H1 (cell line): ENCODE results near the gene HAO1. TPM values are rescaled to one million over a fixed set of nuclear protein-coding genes. Genes with fewer than 3 reads are reported as not detected.

Source experiments
- CTCF ChIA-PET: fragments of 300-600 bp; sonication (Branson Sonifier 250); formaldehyde crosslinking; loops from one replicate; lab custom pipeline; 2021; ENCODE audit not compliant: partially characterized antibody; lab: Charles Lee
- POLR2A ChIA-PET: fragments of 300-600 bp; sonication (Branson Sonifier 250); formaldehyde crosslinking; loops from one replicate; lab custom pipeline; 2021; ENCODE audit warnings: inconsistent platforms; ENCODE audit not compliant: partially characterized antibody; lab: Charles Lee
- DNase-seq, 2 experiments: peaks; one replicate each; pipeline versions ENCODE4 v3.0.0 to v3.0.0-alpha.2; 2010 to 2022; ENCODE audit warnings: low spot score in 2 of 2, low read depth in 1 of 2, mixed read lengths in 1 of 2
- FAIRE-seq: peaks from 2 replicates; lab custom pipeline; 2011; peaks lifted over from hg19 to GRCh38; lab: Jason Lieb, UNC
- H2AFZ ChIP-seq: 2 replicates; pipeline ENCODE4 v1.8.1; 2012; ENCODE audit warnings: low read length, inconsistent platforms
- H2AK5ac ChIP-seq: 2 replicates; pipeline ENCODE4 v1.6.1; 2013; ENCODE audit warnings: low read depth, low read length
- H2BK120ac ChIP-seq: replicated peaks from 2 replicates; pipeline ENCODE3; 2013; ENCODE audit warnings: low read depth, low read length, inconsistent platforms
- H2BK12ac ChIP-seq: 2 replicates; pipeline ENCODE4 v1.6.1; 2013; ENCODE audit warnings: low read depth, low read length
- H2BK15ac ChIP-seq: 2 replicates; pipeline ENCODE4 v1.6.1; 2013; ENCODE audit warnings: low read length
- H2BK20ac ChIP-seq: 2 replicates; pipeline ENCODE4 v1.6.1; 2013; ENCODE audit warnings: low read length
- H2BK5ac ChIP-seq: 2 replicates; pipeline ENCODE4 v1.6.1; 2013; ENCODE audit warnings: low read depth, low read length
- H3K14ac ChIP-seq: 2 replicates; pipeline ENCODE4 v1.6.1; 2013; ENCODE audit warnings: inconsistent platforms; ENCODE audit not compliant: insufficient read length
- H3K18ac ChIP-seq: 2 replicates; pipeline ENCODE4 v1.6.1; 2013; ENCODE audit warnings: low read length; ENCODE audit errors: extremely low read depth
- H3K23ac ChIP-seq: 2 replicates; pipeline ENCODE4 v1.6.1; 2013; ENCODE audit warnings: inconsistent platforms; ENCODE audit not compliant: insufficient read length
- H3K23me2 ChIP-seq: 2 replicates; pipeline ENCODE4 v1.6.1; 2013; ENCODE audit warnings: low read depth, low read length
- H3K27ac ChIP-seq: 2 replicates; pipeline ENCODE4 v1.6.1; 2011; ENCODE audit warnings: low read depth, low read length, inconsistent platforms
- H3K27me3 ChIP-seq, 4 experiments: replicated peaks in 1 of 4; 1 replicate in 1 of 4; 2 replicates in 3 of 4; pipeline versions ENCODE4 v1.6.1 to v1.8.1; 2011 to 2013; ENCODE audit warnings: low read length in 3 of 4, mild to moderate bottlenecking in 3 of 4, inconsistent platforms in 2 of 4, mixed read lengths in 2 of 4, moderate library complexity in 1 of 4; ENCODE audit not compliant: control insufficient read depth in 3 of 4, insufficient read depth in 3 of 4; ENCODE audit errors: extremely low read depth in 1 of 4
- H3K36me3 ChIP-seq, 4 experiments: 2 replicates each; pipeline versions ENCODE4 v1.6.1 to v1.8.1; 2011 to 2013; ENCODE audit warnings: mild to moderate bottlenecking in 4 of 4, low read length in 3 of 4, moderate library complexity in 2 of 4, control low read depth in 1 of 4, inconsistent platforms in 1 of 4; ENCODE audit not compliant: insufficient read depth in 4 of 4, control insufficient read depth in 2 of 4
- H3K4ac ChIP-seq: replicated peaks from 2 replicates; pipeline ENCODE3; 2013; ENCODE audit warnings: low read length, low read depth, mixed read lengths, inconsistent platforms; ENCODE audit not compliant: insufficient read length
- H3K4me1 ChIP-seq, 4 experiments: replicated peaks in 1 of 4; 1 replicate in 1 of 4; 2 replicates in 3 of 4; pipeline versions ENCODE4 v1.6.1 to v1.8.1; 2011 to 2013; ENCODE audit warnings: low read length in 3 of 4, inconsistent platforms in 2 of 4, mixed read lengths in 1 of 4; ENCODE audit not compliant: insufficient read depth in 4 of 4, control insufficient read depth in 3 of 4
- H3K4me2 ChIP-seq, 2 experiments: 2 replicates each; pipeline versions ENCODE4 v1.6.1 to v1.8.1; 2011 to 2013; ENCODE audit warnings: low read depth in 2 of 2, low read length in 2 of 2, control low read depth in 1 of 2, inconsistent platforms in 1 of 2, mild to moderate bottlenecking in 1 of 2; ENCODE audit not compliant: insufficient read depth in 1 of 2
- H3K4me3 ChIP-seq, 4 experiments: fragments of 200-600, 300-600 bp in 1 of 4; sonication (generic), shearing (Covaris generic), sonication (Bioruptor Twin) in 1 of 4; 2 replicates each; pipeline versions ENCODE4 v1.5.1 to v1.8.1; 2011 to 2016; ENCODE audit warnings: low read length in 4 of 4, low read depth in 3 of 4, control low read depth in 2 of 4, inconsistent platforms in 2 of 4, mild to moderate bottlenecking in 2 of 4, mixed read lengths in 1 of 4, moderate library complexity in 1 of 4; ENCODE audit not compliant: insufficient read depth in 2 of 4; ENCODE audit errors: extremely low read depth in 1 of 4
- H3K56ac ChIP-seq: replicated peaks from 2 replicates; pipeline ENCODE3; 2013; ENCODE audit warnings: low read depth, mild to moderate bottlenecking, mixed read lengths, low read length, inconsistent platforms; ENCODE audit not compliant: insufficient read length
- H3K79me1 ChIP-seq: 2 replicates; pipeline ENCODE4 v1.6.1; 2013; ENCODE audit warnings: low read depth, low read length, control low read depth
- H3K79me2 ChIP-seq, 2 experiments: 2 replicates each; pipeline versions ENCODE4 v1.6.1 to v1.8.1; 2012 to 2013; ENCODE audit warnings: low read length in 2 of 2, mild to moderate bottlenecking in 2 of 2, inconsistent platforms in 1 of 2; ENCODE audit not compliant: insufficient read depth in 2 of 2, control insufficient read depth in 1 of 2
- H3K9ac ChIP-seq, 4 experiments: replicated peaks in 1 of 4; 1 replicate in 1 of 4; 2 replicates in 3 of 4; pipeline versions ENCODE4 v1.6.1 to v1.8.1; 2011 to 2013; ENCODE audit warnings: low read depth in 3 of 4, low read length in 3 of 4, control low read depth in 2 of 4, mild to moderate bottlenecking in 2 of 4, moderate library complexity in 2 of 4, inconsistent platforms in 1 of 4; ENCODE audit errors: extremely low read depth in 1 of 4
- H3K9me3 ChIP-seq, 2 experiments: 2 replicates each; pipeline versions ENCODE4 v1.6.1 to v1.8.1; 2012 to 2013; ENCODE audit warnings: mild to moderate bottlenecking in 2 of 2, moderate library complexity in 2 of 2, control low read depth in 1 of 2, inconsistent platforms in 1 of 2, low read depth in 1 of 2, low read length in 1 of 2, mixed read lengths in 1 of 2; ENCODE audit not compliant: insufficient read depth in 2 of 2
- H4K20me1 ChIP-seq, 2 experiments: replicated peaks in 1 of 2; 2 replicates each; pipeline versions ENCODE3 to v1.8.1; 2011 to 2013; ENCODE audit warnings: inconsistent platforms in 2 of 2, low read length in 2 of 2, mild to moderate bottlenecking in 1 of 2; ENCODE audit not compliant: insufficient read depth in 2 of 2, control insufficient read depth in 1 of 2
- H4K5ac ChIP-seq: 2 replicates; pipeline ENCODE4 v1.6.1; 2013; ENCODE audit warnings: low read length, low read depth, mixed read lengths, inconsistent platforms; ENCODE audit not compliant: insufficient read length
- H4K8ac ChIP-seq: 2 replicates; pipeline ENCODE4 v1.8.0; 2013; ENCODE audit warnings: mild to moderate bottlenecking, moderate library complexity, low read length, inconsistent platforms; ENCODE audit not compliant: insufficient read depth; ENCODE audit errors: extremely low read depth
- H4K91ac ChIP-seq: replicated peaks from 2 replicates; pipeline ENCODE3; 2013; ENCODE audit warnings: low read length, mixed read lengths, inconsistent platforms; ENCODE audit not compliant: insufficient read length
- CBX5 ChIP-seq: fragments of 300-800, 300-1000 bp; sonication (generic); IDR thresholded peaks from 2 replicates; pipeline ENCODE4 v1.7.1; 2016; ENCODE audit warnings: antibody characterized with exemption, low read length, low read depth
- CREB1 ChIP-seq: IDR thresholded peaks from 2 replicates; pipeline ENCODE4 v1.6.1; 2012; ENCODE audit warnings: inconsistent platforms
- CTCF ChIP-seq, 3 experiments: IDR thresholded peaks; 1 replicate in 2 of 3; 2 replicates in 1 of 3; pipeline versions ENCODE4 v1.5.1 to v1.6.1; 2011; ENCODE audit warnings: low read length in 3 of 3, mild to moderate bottlenecking in 3 of 3, inconsistent platforms in 2 of 3, low read depth in 1 of 3, moderate library complexity in 1 of 3; ENCODE audit not compliant: insufficient read depth in 1 of 3; ENCODE audit errors: control extremely low read depth in 1 of 3
- JUN ChIP-seq: IDR thresholded peaks from 2 replicates; pipeline ENCODE4 v1.6.1; 2011; ENCODE audit warnings: low read depth, mild to moderate bottlenecking, improper control_type of control experiment, low read length
- KDM5A ChIP-seq: fragments of 200-600 bp; IDR thresholded peaks from 2 replicates; pipeline ENCODE4 v1.7.1; 2012; ENCODE audit warnings: mild to moderate bottlenecking, low read length, inconsistent platforms, mixed read lengths
- MAFK ChIP-seq: IDR thresholded peaks from 2 replicates; pipeline ENCODE4 v1.6.1; 2012; ENCODE audit warnings: low read depth, mild to moderate bottlenecking, improper control_type of control experiment, low read length
- PHF8 ChIP-seq: fragments of 200-600 bp; sonication (generic); conservative IDR thresholded peaks from 2 replicates; pipeline ENCODE4 v1.7.1; 2012; ENCODE audit warnings: low read depth, mild to moderate bottlenecking, inconsistent platforms, low read length, moderate library complexity
- RXRA ChIP-seq: IDR thresholded peaks from 2 replicates; pipeline ENCODE4 v1.6.1; 2011; ENCODE audit warnings: low read depth, mild to moderate bottlenecking, low read length, moderate library complexity; ENCODE audit not compliant: insufficient read depth
- SP4 ChIP-seq: IDR thresholded peaks from 2 replicates; pipeline ENCODE4 v1.6.1; 2012; ENCODE audit warnings: low read length, inconsistent platforms
- SUZ12 ChIP-seq: fragments of 200-600 bp; sonication (generic); IDR thresholded peaks from 2 replicates; pipeline ENCODE4 v1.6.1; 2012; ENCODE audit warnings: mild to moderate bottlenecking, inconsistent platforms, low read length, moderate library complexity, mixed read lengths
- TAF1 ChIP-seq: IDR thresholded peaks from 2 replicates; pipeline ENCODE4 v1.6.1; 2011; ENCODE audit warnings: mild to moderate bottlenecking, low read depth, low read length
- WGBS, 2 experiments: shearing (Covaris generic) in 1 of 2; methylation state at CpG; one replicate each; pipeline versions ENCODE4 v1.1.6 to v1.1.7; 2013 to 2015; ENCODE audit warnings: low lambda C conversion rate in 2 of 2, mixed read lengths in 2 of 2, inconsistent platforms in 1 of 2, low coverage in 1 of 2, missing lambda C conversion rate in 1 of 2; ENCODE audit not compliant: insufficient replicate concordance in 2 of 2, insufficient coverage in 1 of 2, insufficient read length in 1 of 2; ENCODE audit errors: extremely low coverage in 1 of 2, missing lambda C conversion rate in 1 of 2; 5-methylcytosine and 5-hydroxymethylcytosine counted together
- polyA plus RNA-seq, 7 experiments: library from polyadenylated mRNA; depleted of rRNA in 3 of 7; stranded (reverse) in 5 of 7; unstranded in 2 of 7; fragments of >200 nt in 5 of 7; fragments of 200-250 nt in 2 of 7; gene quantifications; 1 replicate in 5 of 7; 2 replicates in 1 of 7; 4 replicates in 1 of 7; pipeline versions ENCODE4 v1.2.1 to v1.2.3, GENCODE V29; 2011 to 2013; ENCODE audit warnings: missing spikeins in 2 of 7, mixed read lengths in 2 of 7
- total RNA-seq: library from RNA; stranded (reverse); fragmentation: NEBNext Ultra II Directional; extraction: Animal tissue kit (Norgen Biotek cat#: 25700); gene quantifications from 2 replicates; pipeline ENCODE4 v1.2.1, GENCODE V29; 2021

Gene HAO1
- total and polyA plus RNA-seq, 2 of the 8 experiments (the other 6 are each of a cell fraction or from before 2014, with no cell fraction given) = not detected

GRCh38 chr20:7903429-7903828 lies 36.8 kb downstream of the HAO1 start:
- no peaks in the 10 kb centered on the region for H3K79me2 ChIP-seq
- no peak overlapping the region for H3K27ac ChIP-seq
- H3K4me3 ChIP-seq = no peak overlapping the region
- H3K23ac ChIP-seq = no peak overlapping the region
- no peak overlapping the region for H4K8ac ChIP-seq
- 36% methylated on average over 1 of the region's 1 CpG; no CpG with 5 or more reads in 1 of the 2 experiments for WGBS, 2 experiments
- H2AK5ac ChIP-seq = no peak overlapping the region
- H3K9me3 ChIP-seq = no peaks in the 10 kb centered on the region
- no peaks in the 10 kb centered on the region for H3K27me3 ChIP-seq
- no peak for FAIRE-seq
- no peak for DNase-seq
- H3K79me1 ChIP-seq = no peaks in the 10 kb centered on the region
- no peak overlapping the region for H4K91ac ChIP-seq
- H3K56ac ChIP-seq = peak overlapping the region; percentile 97
- peaks cover 0 to 4% of the 10 kb centered on the region in 2 experiments for H4K20me1 ChIP-seq
- CTCF ChIA-PET = interaction anchor here (0.6 kb wide), 1 partner anchor 687 kb away, joined by 3 read pairs; no protein-coding TSS in a partner anchor
- no peak overlapping the region for H3K14ac ChIP-seq
- H2AFZ ChIP-seq = no peak overlapping the region
- H3K4me1 ChIP-seq = no peaks in the 10 kb centered on the region
- no peak overlapping the region for H3K4ac ChIP-seq
- H3K4me2 ChIP-seq = no peak overlapping the region
- no peak overlapping the region for H3K9ac ChIP-seq
- H4K5ac ChIP-seq = no peak overlapping the region
- peak overlapping the region; percentile 50; the same call in 1 of the 2 replicates for H2BK12ac ChIP-seq
- H3K36me3 ChIP-seq = no peaks in the 10 kb centered on the region
- H3K18ac ChIP-seq = no peak overlapping the region
- no peak overlapping the region for H2BK20ac ChIP-seq
- H2BK15ac ChIP-seq = no peak overlapping the region
- H3K23me2 ChIP-seq = peaks cover 6% of the 10 kb centered on the region; the same call in 1 of the 2 replicates
- no peak overlapping the region for H2BK120ac ChIP-seq
- TF ChIP-seq CREB1 (no peak), SUZ12 (no peak), CTCF (IDR thresholded peaks at IDR 0.05; ENCODE audit: control extremely low read depth in 1 of 3, insufficient read depth in 1 of 3, low read depth in 1 of 3, low read length in 3 of 3) (no peak), SP4 (no peak), JUN (no peak), KDM5A (no peak), PHF8 (no peak), CBX5 (no peak), TAF1 (no peak), RXRA (no peak), MAFK (no peak)
- POLR2A ChIA-PET = no interaction called here
- H2BK5ac ChIP-seq = no peak overlapping the region
